Breast epithelium (tissue), 4 donors: ENCODE results near the gene SDHD. TPM values are rescaled to one million over a fixed set of nuclear protein-coding genes. Genes with fewer than 3 reads are reported as not detected.
"Not testable (repeated sequence)": the region's sequence is repeated elsewhere in the genome, so short reads cannot be mapped to it uniquely, and the experiment has no call there.

Source experiments
- DNase-seq, 2 donors: peaks; one replicate each; pipeline ENCODE4 v3.0.0-alpha.2; 2019; ENCODE audit warnings: low spot score in 2 of 2
- H3K27ac ChIP-seq, 2 donors: fragments of 200-600 bp; sonication (generic) in 1 of 2; one replicate each; pipeline ENCODE4 v1.5.1; 2016 to 2019; ENCODE audit warnings: mild to moderate bottlenecking in 1 of 2
- H3K27me3 ChIP-seq, 2 donors: fragments of 200-600 bp; sonication (generic) in 1 of 2; one replicate each; pipeline versions ENCODE4 v1.5.1 to v1.6.0; 2017 to 2019; ENCODE audit warnings: control low read depth in 1 of 2, mild to moderate bottlenecking in 1 of 2
- H3K36me3 ChIP-seq: fragments of 200-600 bp; one replicate; pipeline ENCODE4 v1.5.1; 2019
- H3K4me1 ChIP-seq, 2 donors: fragments of 200-600 bp; sonication (generic); one replicate each; pipeline ENCODE4 v1.5.1; 2016 to 2019; ENCODE audit warnings: control low read depth in 1 of 2
- H3K4me3 ChIP-seq, 3 donors: fragments of 200-600 bp; sonication (generic); 1 replicate in 2 of 3; 2 replicates in 1 of 3; pipeline ENCODE4 v1.5.1; 2016 to 2019; ENCODE audit warnings: mild to moderate bottlenecking in 3 of 3, moderate library complexity in 2 of 3
- H3K9me3 ChIP-seq, 2 donors: fragments of 200-600 bp; sonication (generic) in 1 of 2; one replicate each; pipeline ENCODE4 v1.5.1; 2016 to 2019; ENCODE audit warnings: control low read depth in 1 of 2
- CTCF ChIP-seq, 3 donors: fragments of 450-650 bp; IDR thresholded peaks; one replicate each; pipeline ENCODE4 v1.5.1; 2016 to 2017; ENCODE audit warnings: antibody characterized with exemption in 3 of 3, mild to moderate bottlenecking in 3 of 3, moderate library complexity in 3 of 3
- POLR2A ChIP-seq: fragments of 450-650 bp; IDR thresholded peaks from one replicate; pipeline ENCODE4 v1.6.1; 2016; ENCODE audit warnings: antibody characterized with exemption, mild to moderate bottlenecking, moderate library complexity
- POLR2AphosphoS5 ChIP-seq, 3 donors: sonication (generic); formaldehyde crosslinking; IDR thresholded peaks; one replicate each; pipeline ENCODE4 v1.6.1; 2017; ENCODE audit warnings: antibody characterized with exemption in 3 of 3
- intact Hi-C: fragments of 100-400 bp; cut with DNase I; formaldehyde crosslinking; loops from one replicate; pipeline ENCODE4 v1.15.1; 2023; ENCODE audit warnings: low total_unique reads
- total RNA-seq, 3 donors: library from RNA; depleted of rRNA; stranded (reverse); fragments of >200 nt; gene quantifications; one replicate each; pipeline ENCODE4 v1.1.0, GENCODE V29; 2016

The SDHD gene
- total RNA-seq: 100 to 1,000 TPM; 108 to 122 (median 109) TPM

GRCh38 chr11:112086422-112087191 lies at the start of gene SDHD, which contains the start of gene TIMM8B:
Gene SDHD, plus strand, starts transcription at chr11:112086873. Its CDS starts 35 bp downstream, at chr11:112086908.
Gene TIMM8B, minus strand, starts transcription at chr11:112086756. Its CDS starts 33 bp downstream, at chr11:112086723.
- Histone ChIP-seq H3K9me3 (no peaks in the 10 kb centered on the region), H3K36me3 (peaks cover 5% of the 10 kb centered on the region), H3K27me3 (no peaks in the 10 kb centered on the region), H3K4me3 (peak within 1 kb of the TSS; percentile 71 to 84 (median 79)), H3K27ac (peak within 1 kb of the TSS; percentile 79 to 87), H3K4me1 (peaks cover 0 to 8% of the 10 kb centered on the region in 2 donors)
- peak; percentile 51 for TF ChIP-seq POLR2A
- peak in 2 of 3 donors; percentile 89 to 95 for TF ChIP-seq POLR2AphosphoS5 (IDR thresholded peaks at IDR 0.05)
- TF ChIP-seq CTCF (IDR thresholded peaks at IDR 0.05): peak in 2 of 3 donors; percentile 30 to 54
- DNase-seq: peak; percentile 95 to 96
- intact Hi-C loops: no loop called here

GRCh38 chr11:112037527-112037926 lies 49.1 kb upstream of the SDHD start:
- DNase-seq: no peak
- no peaks in the 10 kb centered on the region for H3K36me3 ChIP-seq
- intact Hi-C loops: no loop called here

GRCh38 chr11:112042161-112042960 lies 44.3 kb upstream of the SDHD start:
- intact Hi-C loops: no loop called here
- H3K9me3 ChIP-seq: no peaks in the 10 kb centered on the region
- H3K36me3 ChIP-seq: no peaks in the 10 kb centered on the region
- peak overlapping the region; percentile 3 to 75 for H3K27ac ChIP-seq
- no peak for DNase-seq
- H3K4me3 ChIP-seq: no peak overlapping the region
- no peaks in the 10 kb centered on the region for H3K4me1 ChIP-seq
- no peaks in the 10 kb centered on the region for H3K27me3 ChIP-seq
- TF ChIP-seq POLR2A: no peak
- no peak for TF ChIP-seq CTCF (IDR thresholded peaks at IDR 0.05)
- no peak for TF ChIP-seq POLR2AphosphoS5 (IDR thresholded peaks at IDR 0.05)

More at GRCh38 chr11:112037527-112037926, 49.1 kb upstream of the SDHD start:
- Histone ChIP-seq H3K4me3 (no peak overlapping the region), H3K9me3 (no peaks in the 10 kb centered on the region), H3K27ac (no peak overlapping the region), H3K4me1 (no peaks in the 10 kb centered on the region), H3K27me3 (no peaks in the 10 kb centered on the region)
- TF ChIP-seq POLR2A: no peak
- TF ChIP-seq CTCF (IDR thresholded peaks at IDR 0.05): no peak
- no peak for TF ChIP-seq POLR2AphosphoS5 (IDR thresholded peaks at IDR 0.05)

- intact Hi-C loops: no loop called here
- Histone ChIP-seq H3K4me3 (no peak overlapping the region), H3K27me3 (no peaks in the 10 kb centered on the region), H3K36me3 (no peaks in the 10 kb centered on the region), H3K27ac (peak overlapping the region in 1 of 2 donors; percentile 75), H3K4me1 (no peaks in the 10 kb centered on the region), H3K9me3 (no peaks in the 10 kb centered on the region)
- no peak for TF ChIP-seq CTCF (IDR thresholded peaks at IDR 0.05)
- no peak for TF ChIP-seq POLR2AphosphoS5 (IDR thresholded peaks at IDR 0.05)
- TF ChIP-seq POLR2A: no peak
- DNase-seq: no peak
Observed at GRCh38 chr11:112042961-112043304, 43.7 kb upstream of the SDHD start.

- H3K36me3 ChIP-seq: no peaks in the 10 kb centered on the region
- intact Hi-C loops: no loop called here
- DNase-seq: no peak
- TF ChIP-seq POLR2AphosphoS5 (IDR thresholded peaks at IDR 0.05) (no peak), POLR2A (no peak)
- H3K27ac ChIP-seq: no peak overlapping the region
- H3K27me3 ChIP-seq: no peaks in the 10 kb centered on the region
- no peak overlapping the region for H3K4me3 ChIP-seq
- no peaks in the 10 kb centered on the region for H3K4me1 ChIP-seq
- H3K9me3 ChIP-seq: no peaks in the 10 kb centered on the region
Observed at GRCh38 chr11:112044961-112045360, 41.7 kb upstream of the SDHD start.

- H3K27me3 ChIP-seq, H3K36me3 ChIP-seq, DNase-seq, H3K4me1 ChIP-seq, H3K4me3 ChIP-seq, H3K27ac ChIP-seq, H3K9me3 ChIP-seq, intact Hi-C loops: not testable (repeated sequence)
Observed at GRCh38 chr11:112046647-112047046, 40.0 kb upstream of the SDHD start.

GRCh38 chr11:112048256-112048655 lies 38.4 kb upstream of the SDHD start:
- H3K4me3 ChIP-seq, H3K9me3 ChIP-seq, H3K27me3 ChIP-seq, H3K36me3 ChIP-seq, intact Hi-C loops, H3K4me1 ChIP-seq, DNase-seq, H3K27ac ChIP-seq: not testable (repeated sequence)
